HG03457 (cell line): ENCODE data around the gene PPIP5K1.
"Not testable (repeated sequence)": the region's sequence is repeated elsewhere in the genome, so short reads cannot be mapped to it uniquely, and the experiment has no call there.

Experiments
- ATAC-seq: cut with Tn5 transposase; IDR thresholded peaks from one replicate; pipeline ENCODE4 v1.9.1; 2021; ENCODE audit warnings: moderate number of reproducible peaks; ENCODE audit not compliant: unreplicated experiment

Gene PPIP5K1

DNA sequence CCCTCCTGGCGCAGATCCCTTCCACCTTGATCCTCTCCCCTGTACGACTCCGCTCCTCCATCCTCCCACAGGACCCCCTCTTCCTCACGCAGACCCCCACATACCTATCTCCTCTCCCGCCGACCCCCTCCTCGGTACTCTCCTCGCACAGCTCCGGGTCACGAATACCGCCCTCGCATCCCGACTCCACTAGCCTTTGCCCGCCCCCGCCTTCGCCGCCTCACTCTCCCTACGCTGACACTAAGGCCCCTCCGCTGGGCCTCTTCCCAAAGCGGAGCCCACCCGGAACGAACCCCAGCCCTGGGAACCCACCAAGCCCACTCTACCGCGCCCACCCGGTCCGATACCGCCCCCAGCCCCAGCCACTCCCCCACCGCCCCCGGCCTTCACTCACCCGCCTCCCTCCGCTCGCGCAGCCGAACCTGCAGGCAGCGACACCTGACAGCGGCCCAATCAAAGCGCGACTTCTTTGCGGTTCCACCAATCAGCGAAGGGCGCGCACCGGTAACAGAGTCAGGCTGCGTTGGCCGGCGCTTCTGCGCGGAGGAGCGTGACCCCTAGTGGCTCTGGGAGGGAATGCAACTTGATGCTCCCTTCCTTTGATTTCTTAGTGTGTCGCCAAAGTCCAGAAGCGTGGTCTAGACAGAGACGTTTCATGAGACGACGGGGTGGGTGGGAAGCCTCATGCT, at the start of gene PPIP5K1:
Gene PPIP5K1, minus strand, starts transcription at position 431 of the 689 bp plus-strand sequence. CDS start 5,704 bp downstream, outside the sequence.
- peak; percentile 79 for ATAC-seq

DNA sequence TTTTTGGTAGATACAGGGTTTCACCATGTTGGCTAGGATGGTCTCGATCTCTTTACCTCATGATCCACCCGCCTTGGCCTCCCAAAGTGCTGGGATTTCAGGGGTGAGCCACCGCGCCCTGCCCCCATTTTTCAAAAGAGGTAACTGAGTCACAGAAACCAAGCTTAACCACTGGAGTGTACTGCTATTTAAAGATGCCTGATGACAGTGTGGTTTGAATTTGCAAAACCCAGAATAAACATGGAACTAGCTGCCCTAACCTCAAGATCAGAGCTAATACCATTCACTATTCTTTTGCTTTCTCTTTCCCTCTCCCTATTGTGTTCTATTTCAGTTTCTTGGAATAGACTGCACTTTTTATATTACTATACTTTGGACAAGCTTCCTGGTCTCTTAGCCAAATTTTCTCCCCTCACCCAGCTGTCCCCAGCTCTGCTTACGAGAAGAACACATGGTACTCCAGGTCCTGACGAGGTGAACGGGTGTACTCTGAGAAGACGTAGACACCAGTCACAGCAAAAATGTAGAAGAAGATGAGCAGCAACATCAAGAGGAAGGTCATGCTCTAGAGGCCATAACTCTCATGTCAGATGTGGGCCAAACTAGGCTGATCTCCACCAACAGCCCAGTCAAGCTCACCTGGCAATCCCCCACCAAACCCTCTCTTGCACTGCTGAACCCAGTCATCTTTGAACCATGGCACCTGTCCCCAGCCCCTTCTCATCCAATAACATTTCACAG, 48.6 kb upstream of the PPIP5K1 start:
- ATAC-seq: not testable (repeated sequence)

DNA sequence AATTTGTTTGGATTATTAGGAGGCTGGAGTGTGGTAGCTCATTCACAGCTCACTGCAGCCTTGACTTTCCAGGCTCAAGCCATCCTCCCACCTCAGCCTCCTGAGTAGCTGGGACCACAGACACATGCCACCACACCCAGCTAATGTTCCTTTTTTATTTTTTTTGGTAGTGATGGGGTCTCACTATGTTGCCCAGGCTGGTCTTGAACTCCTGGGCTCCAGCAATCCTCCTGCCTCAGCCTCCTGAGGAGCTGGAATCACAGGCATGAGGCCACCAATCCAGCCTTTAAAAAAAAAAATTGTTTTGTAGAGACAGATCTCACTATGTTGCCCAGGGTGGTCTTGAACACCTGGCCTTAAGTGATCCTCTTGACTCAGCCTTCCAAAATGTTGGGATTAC, 36.9 kb upstream of the PPIP5K1 start:
- ATAC-seq: not testable (repeated sequence)

DNA sequence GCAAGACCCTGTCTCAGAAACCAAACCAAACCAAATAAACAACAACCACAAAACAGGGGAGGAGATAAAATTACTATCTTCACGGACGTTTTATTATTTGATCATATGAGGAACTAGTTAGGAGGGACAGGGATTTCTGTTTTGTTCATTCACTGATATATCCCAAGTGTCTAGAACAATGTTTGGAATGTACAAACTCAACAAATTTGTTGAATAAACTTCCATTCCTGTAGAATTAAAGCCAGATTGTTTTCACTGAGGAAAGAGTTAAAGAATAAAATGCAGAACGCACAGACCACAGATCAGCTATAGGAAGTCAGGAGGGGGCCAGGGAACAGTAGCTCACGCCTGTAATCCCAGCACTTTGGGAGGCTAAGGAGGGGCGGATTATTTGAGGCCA, 35.1 kb upstream of the PPIP5K1 start:
- ATAC-seq: no peak

DNA sequence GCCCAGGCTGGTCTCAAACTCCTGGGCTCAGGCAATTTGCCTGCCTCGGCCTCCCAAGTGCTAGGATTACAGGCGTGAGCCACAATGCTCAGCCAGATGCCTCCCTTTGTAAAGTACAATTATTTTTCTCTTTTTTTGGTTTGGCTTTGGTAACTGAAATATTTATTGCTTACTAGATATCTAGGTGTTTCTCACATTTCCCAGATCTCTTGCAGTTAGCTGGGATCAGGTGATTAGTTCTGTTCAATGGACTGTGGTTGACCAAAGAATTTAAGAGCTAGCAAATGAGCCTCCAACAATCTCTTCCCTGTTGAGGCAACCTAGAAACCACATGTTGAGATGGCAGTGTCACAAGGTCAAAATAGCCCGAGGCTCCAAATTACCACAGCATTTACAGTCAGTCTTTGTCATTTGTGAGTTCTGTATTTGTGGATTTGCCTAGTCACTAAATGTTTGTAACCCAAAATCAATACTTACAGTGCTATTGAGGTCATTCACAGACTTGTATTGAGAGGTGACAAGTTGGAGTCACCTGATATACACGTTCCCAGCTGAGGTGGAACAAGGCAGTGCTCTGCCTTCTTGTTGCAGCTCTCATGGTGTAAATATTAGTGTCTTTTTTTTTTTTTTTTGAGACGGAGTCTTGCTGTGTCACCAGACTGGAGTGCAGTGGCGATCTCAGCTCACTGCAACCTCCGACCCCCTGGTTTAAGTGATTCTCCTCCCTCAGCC, 32.2 kb upstream of the PPIP5K1 start:
- ATAC-seq: not testable (repeated sequence)

DNA sequence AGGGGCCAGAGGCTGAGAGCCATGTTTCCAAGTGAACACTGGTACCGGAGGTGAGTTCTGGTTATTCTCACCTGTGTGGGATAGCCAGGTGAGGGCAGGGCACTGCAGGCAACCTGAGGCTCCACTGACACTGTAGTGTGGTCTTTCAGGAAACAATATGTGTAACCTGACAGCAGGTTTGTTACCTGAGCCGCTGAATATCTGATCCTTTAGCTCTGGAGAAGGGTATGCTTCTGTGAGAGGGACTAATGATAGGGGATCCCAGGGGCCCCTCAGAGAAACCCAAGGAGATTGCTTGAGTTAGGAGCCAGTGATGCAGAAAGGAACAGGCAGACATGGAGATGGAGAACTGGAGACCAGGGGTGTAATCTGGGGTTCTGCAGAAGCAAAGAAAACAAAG, 28.7 kb upstream of the PPIP5K1 start, which contains the start of gene STRC:
Gene STRC, minus strand, starts transcription at position 101 of the 400 bp plus-strand sequence. Its CDS starts 78 bp downstream, at position 23.
- not testable (repeated sequence) for ATAC-seq

DNA sequence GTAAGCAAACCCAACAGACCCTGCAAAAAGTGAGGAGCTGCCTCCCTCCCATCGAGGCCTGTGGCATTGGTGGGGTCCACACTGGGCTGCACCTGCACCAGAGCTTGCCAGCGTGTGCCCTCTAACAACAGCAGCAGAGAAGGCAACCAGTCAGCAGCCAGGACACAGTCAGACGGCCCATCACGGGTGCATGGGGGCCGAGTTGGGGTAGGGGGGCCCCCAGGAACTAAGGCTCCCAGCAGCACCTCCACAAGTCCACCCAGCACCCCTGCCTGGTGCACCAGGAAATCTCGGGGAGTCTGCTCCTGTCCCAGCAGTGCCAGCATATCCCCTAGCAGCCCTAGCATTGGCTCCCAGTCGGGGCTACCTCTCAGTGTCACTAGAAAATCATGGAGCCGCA, 27.7 kb upstream of the PPIP5K1 start:
- ATAC-seq: not testable (repeated sequence)

DNA sequence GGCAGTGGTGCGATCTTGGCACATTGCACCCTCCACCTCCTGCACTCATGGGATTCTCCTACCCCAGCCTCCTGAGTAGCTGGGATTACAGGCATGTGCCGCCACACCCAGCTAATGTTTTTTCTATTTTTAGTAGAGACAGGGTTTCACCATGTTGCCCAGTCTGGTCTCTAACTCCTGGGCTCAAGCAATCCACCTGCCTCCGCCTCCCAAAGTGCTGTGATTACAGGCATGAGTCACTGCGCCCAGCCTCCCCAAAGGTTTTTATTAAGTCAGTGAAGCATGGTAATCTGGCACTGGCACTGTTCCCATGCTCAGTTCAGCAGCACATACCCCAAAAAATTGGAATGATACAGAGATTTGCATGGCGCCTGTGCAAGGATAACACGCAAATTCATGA, 12.2 kb upstream of the PPIP5K1 start:
- ATAC-seq: not testable (repeated sequence)

DNA sequence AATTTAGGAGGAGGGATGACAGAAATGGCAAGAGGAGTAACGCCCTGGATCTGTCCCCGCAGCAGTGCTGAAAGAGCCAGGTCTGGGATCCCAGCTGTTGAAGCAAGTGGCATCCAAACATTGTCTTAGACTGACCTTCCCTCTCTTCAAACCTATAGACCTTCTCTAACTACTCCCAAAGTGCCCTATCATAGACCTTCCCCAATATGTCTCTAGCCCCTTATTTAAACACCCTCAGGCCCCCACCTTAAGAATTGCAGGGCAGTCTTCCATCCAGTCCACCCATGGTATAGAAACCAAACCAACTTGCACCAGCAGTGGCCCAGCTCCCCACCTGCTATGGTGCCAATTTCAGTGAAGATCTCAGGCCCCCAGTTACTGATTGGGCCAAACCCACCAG, 10.2 kb upstream of the PPIP5K1 start:
- not testable (repeated sequence) for ATAC-seq

DNA sequence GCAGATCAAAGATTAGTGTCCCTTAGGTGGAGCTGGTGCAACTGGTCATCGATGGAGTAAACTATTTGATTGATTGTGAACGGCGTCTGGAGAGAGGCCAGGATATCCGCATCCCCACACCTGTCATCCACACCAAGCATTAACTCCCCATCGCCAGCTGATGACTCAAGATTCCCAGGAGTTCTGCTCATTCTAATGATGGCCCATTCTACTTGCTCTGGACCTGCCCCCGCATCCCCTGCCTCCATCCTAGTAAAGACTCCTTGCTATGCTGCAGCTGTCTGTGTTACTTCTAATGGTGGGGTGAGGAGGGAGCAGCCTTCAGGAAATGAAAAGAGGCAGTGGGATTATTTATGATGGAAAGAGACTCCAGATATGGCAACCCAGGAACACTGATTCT, 9.1 kb upstream of the PPIP5K1 start:
- ATAC-seq: not testable (repeated sequence)

DNA sequence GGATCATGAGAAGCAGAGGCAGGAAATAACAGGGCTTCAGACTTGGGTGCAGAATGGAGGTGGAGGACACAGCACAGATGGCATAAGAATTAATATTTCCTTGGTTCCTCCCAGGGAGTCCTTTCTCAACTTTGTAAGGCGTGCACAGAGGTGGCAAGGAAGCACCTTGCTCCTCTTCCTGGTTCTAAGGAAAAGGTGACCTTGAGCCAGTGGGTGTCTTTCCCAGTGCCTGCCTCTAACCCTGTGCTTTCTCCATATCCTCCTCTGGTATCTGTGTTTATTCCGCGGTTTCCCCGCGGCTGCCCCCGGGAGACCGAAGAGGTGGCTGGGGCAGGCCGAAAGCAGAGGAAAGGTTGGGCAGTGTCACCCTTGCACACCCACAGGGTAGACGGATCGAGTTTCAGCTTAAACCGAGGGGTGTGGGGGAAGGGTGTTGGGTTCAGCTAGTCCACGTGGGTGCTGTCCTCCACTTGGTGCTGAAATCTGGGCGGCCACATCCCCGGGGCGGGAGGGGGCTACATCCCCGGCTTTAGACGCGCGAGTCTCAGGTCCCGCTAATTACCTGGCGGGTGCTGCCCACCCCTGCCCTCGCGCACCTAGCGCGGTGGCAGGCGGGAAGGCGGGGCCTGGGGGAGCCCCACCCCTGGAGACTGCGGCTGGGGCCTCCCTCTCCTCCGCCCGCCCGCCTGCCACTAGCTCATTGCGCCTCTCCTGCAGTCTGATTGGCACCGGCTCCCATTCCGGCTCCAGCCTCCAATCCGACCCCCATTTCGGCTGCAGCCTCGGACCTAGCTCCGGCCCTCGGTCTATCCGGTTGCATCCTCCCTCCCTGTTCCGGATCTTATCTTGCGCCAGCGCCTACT, 3.6 kb upstream of the PPIP5K1 start, which contains the start of gene CKMT1B:
Gene CKMT1B, plus strand, starts transcription at position 700 of the 863 bp plus-strand sequence. CDS start 192 bp downstream, outside the sequence.
- ATAC-seq: not testable (repeated sequence)

DNA sequence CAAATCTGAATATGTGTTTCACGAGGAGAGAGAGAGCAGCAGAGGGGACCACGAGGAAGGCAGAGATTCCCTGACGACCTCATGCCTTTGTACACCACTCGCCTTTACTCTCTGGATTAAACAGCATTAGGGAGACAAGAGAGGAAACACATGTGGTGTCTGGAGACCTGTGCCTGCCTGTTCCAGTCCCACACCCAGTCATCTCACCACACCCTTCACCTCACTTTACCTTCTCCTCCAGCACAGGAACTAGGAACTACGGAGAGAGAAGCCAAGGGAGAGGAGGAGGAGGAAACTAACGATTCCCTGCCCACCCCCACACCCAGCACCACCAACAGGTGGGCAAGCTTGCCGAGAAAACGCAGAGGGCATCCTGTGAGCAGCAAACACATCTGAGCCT, 2.8 kb upstream of the PPIP5K1 start:
- not testable (repeated sequence) for ATAC-seq

DNA sequence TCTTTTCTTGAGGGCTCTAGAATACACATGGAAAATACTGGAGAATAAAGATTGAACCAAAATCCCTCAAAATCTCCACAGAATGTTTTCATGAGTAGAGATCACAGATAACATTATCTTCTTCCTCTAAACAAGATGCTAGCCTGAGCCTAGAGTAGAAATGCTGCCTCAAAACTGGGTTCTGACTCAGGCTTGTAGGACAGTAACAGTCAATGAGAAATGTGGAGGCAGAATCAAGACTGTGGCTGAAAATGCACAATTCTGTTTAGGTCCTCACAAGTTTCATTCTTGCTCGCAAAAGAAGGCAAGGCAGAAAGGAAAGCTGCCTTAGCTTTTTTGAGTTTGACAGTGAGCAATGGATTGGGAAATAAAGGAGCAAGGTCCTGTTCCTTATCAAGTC, 15.4 kb downstream of the PPIP5K1 start:
- ATAC-seq: not testable (repeated sequence)

DNA sequence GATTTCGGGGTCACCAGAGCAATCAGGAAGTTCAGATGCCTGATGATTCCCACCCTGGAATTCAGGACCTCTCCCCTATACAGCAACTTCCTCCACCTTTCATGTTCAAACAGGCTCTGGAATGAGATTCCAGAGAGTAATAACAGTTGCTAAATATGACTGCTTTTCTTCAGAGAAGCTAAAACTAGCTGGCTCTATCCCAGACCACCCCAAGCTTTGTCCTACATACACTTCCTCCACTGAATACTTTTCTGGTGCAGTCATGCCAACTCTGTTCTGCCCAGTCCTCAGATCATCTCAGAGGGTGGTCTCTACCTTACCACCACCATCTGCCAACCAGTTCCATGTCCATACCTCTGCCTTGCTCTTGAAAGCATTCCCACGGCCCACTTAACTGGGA, 23.4 kb downstream of the PPIP5K1 start:
- not testable (repeated sequence) for ATAC-seq

DNA sequence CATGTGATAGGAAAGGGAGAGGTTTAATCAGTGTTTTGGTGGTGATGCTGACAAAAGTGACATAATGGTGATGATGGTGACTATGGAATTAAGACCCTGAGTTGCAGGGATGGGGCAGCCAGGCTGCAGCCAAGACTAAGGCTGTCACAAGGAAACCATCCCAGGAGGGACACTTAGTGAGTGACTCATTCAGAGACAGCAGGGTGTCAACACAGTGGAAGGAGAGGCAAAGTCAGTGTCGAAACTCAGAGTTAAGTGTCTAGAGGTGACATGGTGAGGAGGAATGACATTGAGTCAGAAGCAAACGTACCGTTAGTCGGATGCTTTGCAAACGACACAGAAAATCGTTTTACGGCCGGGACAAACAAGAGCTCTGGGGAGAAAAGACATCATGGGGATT, 26.2 kb downstream of the PPIP5K1 start:
- ATAC-seq: not testable (repeated sequence)

DNA sequence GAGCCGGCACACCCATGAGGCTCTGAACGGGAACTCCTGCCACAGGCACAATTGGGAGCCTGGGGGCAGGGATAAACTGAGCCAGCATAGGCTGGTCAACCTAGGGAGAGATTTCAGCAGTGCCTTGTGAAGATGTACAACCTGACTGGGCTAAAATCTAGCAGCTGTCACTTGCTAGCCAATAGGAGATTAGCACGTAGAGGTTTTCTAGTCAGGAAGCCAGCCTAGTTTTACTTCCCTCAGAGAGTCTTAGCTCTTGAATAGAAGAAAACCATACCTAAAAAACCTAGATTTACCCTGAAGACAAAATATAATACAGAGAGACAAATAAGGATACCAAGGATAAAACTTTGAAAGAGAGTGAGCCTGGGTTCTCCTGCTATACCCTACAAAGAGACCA, 27.3 kb downstream of the PPIP5K1 start:
- not testable (repeated sequence) for ATAC-seq

DNA sequence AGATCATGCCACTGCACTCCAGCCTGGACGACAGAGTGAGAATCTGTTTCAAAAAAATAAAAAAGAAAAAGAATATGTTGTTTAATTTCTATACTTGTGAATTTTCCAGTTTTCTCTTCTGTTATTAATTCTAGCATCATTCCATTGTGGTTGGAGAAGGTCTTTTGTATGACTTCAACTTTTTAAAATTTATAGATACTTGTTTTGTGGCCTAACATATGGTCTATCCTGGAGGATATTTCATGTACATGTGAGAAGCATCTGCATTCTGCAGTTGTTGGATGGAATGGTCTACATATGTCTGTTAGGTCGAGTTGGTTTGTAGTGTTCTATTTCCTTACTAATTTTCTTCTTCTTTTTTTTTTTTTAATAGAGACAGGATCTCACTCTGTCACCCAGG, 37.0 kb downstream of the PPIP5K1 start:
- ATAC-seq: no peak

DNA sequence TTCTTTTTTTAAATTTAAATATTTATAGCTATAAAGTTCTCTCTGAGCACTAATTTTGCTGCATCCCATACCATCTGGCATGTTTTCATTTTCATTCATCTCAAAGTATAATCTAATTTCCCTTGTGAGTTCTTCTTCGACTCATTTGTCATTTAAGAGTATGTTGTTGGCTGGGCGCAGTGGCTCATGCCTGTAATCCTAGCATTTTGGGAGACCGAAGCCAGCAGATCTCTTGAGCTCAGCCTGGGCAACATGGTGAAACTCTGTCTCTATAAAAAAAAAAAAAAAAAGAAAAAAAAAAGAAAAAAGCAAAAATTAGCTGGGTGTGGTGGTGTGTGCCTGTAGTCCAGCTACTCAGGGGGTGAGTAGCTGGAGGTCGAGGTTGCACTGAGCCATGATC, 37.8 kb downstream of the PPIP5K1 start:
- ATAC-seq: no peak

DNA sequence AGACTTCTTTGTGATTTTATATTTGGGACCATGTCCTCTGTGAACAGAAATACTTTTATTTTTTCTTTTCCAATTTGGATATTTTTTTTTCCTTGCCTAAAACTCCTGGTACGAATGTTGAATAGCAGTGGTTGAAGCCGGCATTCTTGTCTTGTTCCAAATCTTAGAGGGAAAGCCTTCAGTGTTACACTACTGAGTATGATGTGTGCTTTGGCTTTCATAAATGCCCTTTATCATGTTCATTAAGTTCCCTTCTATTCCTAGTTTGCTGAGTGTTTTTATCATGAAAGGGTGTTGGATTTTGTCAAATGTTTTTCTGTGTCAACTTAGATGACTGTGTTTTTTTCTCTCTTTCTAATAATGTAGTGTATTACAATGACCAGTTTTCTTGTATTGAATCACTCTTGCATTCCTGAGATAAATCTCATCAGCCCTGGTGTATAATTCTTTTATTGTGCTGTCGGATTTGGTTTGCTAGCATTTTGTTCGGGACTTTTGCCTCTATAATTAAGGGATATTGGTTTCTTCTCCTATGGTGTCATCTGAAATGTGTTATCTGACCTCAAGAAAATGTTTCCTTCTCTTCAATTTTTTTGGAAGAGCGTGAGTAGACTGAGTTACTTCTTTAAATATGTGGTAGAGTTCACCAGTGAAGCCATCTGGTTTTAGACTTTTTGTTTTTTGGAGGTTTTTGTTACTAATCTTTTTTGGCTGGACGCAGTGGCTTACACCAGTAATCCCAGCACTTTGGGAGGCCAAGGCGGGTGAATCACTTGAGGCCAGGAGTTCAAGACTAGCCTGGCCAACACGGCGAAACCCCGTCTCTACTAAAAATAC, 39.3 kb downstream of the PPIP5K1 start:
- no peak for ATAC-seq
